CD4-positive, alpha-beta T cell treated with Interleukin-10 for 1 hour (primary cell): ENCODE measurements around the gene CASK.
A peak's percentile ranks its signal among the peaks of the same experiment; 100 is the strongest.

Experiments
- DNase-seq: peaks from one replicate; pipeline ENCODE4 v3.0.0-alpha.2; 2020

Gene CASK

DNA sequence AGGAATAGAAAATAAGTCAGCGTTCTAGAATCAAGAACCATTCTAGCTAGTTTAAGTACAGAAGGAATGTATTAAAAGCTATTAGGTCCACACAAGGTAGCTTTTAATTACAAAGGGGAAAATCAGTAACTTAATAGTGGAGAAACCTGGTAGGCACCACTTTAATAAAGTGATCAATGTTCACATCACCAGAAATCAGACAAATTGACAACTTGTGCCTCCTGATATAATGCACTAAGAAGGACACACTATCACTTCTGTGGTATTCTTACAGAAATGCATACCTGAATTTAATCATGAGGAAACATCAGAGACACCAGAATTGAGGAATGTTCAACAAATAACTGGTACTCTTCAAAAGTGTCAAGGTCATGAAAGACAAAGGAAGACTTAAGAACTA is 421.4 kb downstream of the CASK start:
- DNase-seq: no peak

DNA sequence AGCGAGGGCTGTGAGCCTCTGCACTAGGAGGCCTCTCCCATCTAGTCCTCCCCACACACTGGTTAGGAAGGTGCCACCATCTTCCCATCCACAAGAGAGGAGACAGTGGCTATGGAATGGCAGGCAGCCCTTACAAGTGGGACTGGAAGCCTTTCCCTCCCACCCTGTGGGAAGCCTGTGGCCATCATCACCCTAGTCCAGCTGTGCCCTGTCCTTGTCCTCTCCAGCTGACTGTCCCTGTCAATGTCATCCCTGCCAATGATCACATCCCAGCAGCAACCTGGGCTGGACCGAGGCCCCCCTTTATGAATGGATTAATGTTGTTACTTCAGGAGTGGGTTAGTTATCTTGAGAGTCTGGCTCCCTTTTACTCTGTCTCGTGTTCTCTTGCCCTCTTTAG is 423.4 kb downstream of the CASK start:
- no peak for DNase-seq

DNA sequence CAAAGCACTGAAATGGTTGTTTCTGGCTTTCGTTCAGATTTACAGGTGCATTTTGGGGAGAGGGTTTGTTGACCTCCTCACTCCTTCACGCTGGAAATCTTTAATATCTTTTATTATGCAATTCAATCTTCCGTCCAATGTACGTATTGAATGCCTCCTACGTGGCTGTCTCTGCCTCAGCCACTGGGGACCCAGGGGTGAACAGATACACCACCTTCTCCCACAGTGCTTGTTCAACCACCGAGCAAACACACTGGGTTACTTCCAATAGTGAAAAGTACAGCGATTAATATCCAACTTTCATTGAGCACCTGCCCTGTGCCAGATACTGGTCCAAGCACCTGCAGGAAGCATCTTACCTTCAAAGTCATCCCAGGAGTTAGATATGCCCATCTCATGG is 424.2 kb downstream of the CASK start:
- DNase-seq: no peak

DNA sequence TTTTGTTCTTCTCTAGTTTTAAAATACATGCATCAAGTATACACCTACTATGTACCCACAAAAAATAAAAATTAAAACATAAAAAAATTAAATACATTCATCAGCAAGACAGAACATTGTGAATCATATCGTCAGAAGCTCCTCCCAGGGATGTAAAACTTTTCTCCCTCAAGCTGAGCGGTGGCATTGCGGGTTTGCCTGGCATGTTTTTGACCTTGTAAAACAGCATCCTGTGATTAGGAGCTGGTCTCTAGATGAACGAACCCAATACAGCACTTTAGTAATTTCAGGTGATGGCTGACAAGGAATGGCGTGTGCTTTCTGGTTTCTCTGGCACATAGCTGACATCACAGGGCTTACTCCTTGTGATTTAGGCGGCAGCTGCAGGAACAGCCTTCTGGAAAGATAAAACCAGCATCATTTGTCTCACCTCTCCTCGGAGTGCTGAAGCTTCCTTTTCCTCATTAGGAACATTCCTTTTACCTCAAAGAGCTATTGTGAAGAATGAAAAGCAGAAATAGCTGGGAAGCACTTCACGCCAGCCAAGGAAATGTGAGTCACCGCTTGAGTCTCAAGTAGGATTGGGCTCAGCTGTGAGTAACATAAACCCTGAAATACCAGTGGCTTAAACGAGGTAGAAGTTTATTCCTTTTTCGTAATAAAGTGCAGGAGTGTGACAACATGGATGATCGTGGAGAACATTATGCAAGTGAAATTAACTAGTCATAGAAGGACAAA is 431.9 kb downstream of the CASK start:
- no peak for DNase-seq

DNA sequence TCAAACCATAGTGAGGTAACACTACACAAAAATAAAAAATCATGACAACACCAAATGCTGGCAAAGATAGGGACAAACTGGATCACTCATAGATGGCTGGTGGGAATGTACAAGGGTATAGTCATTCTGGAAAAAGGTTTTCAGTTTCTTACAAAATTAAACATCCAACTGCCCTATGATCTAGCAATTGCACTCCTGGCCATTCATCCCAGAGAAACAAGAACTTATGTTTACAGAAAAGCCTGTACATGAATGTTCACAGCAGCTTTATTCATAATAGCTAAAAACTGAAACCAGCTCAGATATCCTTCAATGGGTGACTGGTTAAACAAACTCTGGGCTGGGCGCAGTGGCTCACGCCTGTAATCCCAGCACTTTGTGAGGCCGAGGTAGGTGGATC is 432.9 kb downstream of the CASK start:
- DNase-seq: no peak

DNA sequence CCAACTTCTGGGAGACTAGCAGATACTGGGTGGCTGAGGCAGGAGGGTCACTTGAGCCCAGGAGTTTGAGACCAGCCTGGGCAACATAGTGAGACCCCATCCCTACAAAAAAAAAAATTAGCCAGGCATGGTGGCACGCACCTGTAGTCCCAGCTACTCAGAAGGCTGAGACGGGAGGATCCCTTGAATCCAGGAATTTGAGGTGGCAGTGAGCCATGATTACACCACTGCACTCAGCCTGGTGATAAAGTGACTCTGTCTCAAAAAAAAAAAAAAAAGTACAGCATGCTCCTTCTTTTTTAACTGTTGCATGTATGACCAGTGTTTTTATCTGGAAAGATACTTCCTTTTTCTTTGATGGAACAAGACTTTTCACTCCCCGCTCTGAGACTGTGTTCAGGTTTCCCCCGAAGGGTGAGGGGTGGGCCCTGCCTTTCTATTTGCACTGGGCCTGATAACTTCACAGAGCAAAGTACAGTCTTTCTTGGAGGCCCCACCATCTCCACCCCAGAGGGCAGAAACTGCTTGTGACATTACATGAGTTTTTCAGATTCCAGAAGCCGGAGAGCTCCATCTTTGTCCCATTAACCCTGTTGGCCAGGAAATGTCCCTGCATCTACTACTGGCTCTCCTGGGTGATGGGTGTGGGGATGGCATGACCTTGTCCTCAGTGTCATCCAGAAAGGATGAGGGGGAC is 441.1 kb downstream of the CASK start:
- DNase-seq: no peak

DNA sequence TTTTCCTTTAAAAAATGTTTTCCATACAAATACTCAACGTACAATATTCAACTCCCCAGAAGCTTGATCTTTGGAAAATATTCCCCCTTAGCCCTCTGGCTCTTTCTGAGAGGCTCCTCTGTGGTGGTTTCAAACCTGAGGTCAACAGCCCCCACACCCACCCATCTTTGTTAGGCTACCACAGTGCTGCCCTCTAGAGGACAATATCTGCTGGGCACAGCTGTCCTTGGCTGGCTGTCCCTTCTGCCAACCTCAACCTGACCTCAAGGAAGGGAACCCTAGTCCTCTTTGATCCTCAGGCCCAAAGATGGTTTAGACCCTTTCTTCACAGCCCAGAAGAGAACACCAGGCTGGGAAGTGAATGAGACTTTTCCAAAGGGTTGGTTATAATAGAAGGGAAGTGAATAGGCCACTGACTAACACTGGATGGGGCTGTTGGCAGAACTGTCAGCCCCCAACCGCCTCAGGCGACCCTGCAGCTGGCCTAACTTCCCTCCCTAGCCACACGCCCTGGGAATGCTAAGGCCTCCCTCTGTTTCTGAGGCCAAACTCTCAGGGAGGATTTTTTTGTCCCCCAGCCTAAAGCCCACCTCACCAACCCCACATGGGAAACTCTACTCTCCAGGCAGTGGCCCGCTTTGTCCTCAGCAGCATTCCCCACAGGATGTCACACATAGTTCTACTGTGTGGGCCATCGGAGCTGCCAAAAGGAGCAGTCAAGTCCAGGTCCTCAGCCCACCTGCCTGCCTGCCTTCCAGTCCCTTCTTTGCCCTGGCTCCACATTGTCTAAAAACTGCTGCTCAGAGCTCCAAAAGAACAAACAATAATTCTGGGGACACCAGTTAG is 441.9 kb downstream of the CASK start:
- peak; percentile 9 for DNase-seq

DNA sequence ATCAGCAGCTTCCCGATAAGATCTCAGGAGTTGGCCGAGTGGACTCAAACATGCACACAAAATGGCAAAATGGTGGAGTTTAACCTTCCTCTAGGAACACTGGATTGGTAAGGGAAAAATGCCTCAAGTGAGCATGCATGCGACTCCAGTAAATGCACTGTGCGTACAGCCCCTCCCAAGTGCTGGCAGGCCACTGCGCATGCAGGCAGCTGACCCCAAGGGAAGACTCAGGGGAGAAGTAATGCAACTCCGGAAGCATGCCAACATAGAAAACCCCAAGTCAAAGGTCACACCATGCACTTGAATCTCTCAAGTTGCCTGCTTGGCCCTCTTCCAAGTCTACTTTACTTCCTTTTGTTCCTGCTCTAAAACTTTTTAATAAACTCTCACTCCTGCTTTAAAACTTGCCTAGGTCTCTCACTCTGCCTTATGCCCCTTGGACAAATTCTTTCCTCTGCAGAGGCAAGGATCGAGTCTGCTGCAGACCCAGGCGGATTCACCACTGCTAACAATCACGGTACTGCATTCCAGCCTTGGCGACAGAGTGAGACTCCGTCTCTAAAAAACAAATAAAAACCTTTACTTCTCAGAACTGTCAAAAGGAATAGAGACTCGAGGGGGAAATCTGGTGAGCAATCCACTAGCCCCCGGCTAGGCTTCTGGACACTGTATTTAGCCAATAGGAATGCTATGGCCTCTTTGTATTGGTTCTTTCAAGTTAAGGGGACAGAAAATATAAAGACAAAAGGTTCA is 442.7 kb downstream of the CASK start:
- no peak for DNase-seq

DNA sequence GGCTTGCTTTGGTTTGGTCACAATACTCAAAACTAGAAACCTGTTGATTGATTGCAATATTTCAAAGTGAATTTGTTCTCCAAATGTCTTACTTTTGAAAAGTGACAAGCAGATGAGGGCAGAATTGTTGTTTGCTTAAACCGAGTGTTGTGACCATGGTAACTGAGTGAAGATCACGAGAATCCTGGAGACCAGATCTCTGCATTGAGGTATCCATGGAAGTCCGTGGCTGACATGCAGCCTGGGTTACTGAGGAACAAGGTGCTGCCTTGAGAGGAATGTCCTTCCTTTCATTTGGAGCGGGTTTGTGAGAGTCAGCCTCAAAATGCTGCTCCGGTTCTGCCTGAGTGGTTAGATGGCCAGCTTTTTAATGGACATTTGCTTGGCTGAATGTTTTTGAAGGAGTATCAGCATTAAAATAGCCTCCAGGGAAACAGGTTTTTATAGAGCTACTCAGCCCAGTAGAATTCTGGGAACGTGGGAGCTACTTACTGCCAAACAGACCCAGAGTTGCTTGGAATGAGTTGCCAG is 444.9 kb downstream of the CASK start:
- DNase-seq: no peak

DNA sequence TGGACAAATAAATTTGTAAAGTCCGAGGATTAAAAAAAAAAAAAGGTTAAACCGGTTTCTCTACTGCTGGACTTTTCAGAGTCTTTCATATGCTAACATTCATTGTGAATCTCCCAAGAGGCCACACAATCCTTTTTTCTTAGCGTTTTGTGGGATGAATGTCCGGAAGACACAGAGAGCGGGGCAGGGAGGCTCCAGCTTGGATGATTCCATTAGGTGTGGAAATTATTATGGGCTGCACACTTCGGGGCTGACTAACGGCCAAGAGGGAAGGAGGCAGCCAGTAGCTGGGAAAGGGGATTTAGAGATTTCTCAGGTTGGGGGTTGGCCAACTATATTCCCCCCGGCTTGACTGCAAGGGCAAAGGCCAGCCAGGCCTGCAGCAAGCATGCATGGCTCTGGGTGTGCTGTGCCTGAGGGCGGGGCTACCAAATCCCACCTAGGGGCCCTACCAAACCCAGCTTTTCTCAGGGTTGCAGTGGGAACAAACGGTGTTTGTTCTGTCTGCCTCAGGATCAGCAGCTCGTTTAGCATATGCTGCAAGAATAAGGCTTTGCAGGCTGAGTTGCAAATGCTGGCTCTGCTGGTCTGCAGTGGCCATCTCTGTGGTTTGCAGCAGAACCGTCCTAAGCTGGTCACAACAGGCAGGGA is 447.6 kb downstream of the CASK start:
- DNase-seq: no peak

DNA sequence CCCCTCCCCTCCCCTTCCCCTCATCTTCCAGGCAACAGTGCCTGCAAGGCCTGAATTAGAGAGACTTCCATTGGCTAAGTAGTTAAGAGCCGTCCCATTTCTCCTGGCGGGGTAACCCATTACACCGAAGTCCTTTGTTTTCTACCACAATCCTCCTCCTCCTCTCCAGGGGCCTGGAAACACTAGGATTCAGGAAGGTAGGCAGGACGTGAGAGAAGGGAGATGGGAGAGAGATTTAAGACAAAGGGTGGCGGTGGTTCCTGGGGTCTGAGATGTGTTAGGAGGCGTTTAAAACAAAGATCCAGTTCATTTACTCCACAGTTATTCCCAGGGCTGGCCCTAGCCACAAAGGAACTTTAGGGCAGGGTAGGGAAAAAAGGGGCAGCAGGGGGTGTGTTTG is 448.2 kb downstream of the CASK start:
- no peak for DNase-seq

DNA sequence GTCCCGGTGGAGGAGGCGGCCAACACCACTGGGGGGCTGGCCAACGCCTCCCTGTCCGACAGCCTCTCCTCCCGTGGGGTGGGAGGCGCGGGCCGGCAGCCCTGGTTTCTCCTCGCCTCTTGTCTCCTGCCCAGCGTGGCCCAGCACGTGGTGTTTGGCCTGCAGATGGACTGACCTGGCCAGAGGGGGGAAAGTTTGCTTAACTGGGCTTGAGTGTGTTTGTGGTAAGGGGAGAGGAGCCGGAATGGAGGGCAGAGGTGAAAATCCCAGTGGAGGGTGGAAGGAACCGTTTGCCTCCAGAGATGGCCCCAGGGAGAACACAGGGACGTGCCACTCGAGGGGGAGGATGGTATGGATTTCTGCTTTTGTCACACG is 448.6 kb downstream of the CASK start:
- no peak for DNase-seq

DNA sequence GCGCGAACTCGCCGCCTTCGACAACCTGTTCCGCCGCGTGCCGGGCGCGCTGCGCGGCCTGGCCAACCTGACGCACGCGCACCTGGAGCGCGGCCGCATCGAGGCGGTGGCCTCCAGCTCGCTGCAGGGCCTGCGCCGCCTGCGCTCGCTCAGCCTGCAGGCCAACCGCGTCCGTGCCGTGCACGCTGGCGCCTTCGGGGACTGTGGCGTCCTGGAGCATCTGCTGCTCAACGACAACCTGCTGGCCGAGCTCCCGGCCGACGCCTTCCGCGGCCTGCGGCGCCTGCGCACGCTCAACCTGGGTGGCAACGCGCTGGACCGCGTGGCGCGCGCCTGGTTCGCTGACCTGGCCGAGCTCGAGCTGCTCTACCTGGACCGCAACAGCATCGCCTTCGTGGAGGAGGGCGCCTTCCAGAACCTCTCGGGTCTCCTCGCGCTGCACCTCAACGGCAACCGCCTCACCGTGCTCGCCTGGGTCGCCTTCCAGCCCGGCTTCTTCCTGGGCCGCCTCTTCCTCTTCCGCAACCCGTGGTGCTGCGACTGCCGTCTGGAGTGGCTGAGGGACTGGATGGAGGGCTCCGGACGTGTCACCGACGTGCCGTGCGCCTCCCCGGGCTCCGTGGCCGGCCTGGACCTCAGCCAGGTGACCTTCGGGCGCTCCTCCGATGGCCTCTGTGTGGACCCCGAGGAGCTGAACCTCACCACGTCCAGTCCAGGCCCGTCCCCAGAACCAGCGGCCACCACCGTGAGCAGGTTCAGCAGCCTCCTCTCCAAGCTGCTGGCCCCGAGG is 449.2 kb downstream of the CASK start:
- no peak for DNase-seq

DNA sequence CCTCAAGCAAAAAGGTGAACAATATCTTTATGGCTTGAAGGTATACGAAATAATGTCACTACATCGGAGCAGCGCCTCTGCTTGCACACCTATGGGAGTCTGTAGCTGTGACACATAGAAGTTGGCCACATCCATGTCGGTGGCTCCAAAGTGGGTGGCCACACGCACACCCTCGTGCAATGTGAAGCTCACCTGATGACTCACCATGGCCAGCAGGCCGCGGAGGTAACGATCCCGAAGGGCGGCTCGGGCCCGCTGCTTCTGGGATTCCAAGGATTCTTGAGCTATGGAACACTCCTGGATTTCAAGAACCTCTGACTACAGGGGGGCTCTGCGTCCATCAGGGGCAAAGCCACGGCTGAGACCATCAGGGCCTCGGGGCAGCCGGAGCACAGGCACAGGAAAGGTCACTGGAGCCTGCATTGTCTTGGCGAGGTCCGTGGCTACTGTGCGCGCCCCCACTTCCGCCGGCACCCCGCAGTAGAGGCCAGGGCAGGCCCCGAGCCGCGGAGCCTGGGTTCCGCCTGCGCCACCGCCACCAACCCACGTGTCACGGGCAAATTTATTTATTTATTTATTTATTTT is 451.0 kb downstream of the CASK start:
- no peak for DNase-seq

DNA sequence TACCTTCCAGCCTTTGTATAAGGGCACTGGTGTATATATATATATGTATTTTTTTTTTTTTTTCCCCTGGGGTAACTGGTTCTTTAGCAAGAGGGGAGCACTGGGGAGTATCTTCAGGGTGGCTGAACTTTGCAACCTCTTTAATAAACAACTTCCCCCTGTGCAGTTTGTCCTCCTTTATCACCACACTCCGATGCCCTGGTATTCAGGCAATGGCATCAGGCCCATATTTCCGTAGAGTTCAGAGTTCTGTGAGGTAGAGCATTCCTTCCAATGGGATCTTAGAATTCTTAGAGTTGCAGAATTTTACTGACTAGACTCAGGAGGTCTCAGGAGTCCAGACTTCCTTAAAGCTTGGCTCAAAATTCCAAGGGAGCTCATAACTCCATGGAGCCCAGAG is 451.6 kb downstream of the CASK start:
- no peak for DNase-seq

DNA sequence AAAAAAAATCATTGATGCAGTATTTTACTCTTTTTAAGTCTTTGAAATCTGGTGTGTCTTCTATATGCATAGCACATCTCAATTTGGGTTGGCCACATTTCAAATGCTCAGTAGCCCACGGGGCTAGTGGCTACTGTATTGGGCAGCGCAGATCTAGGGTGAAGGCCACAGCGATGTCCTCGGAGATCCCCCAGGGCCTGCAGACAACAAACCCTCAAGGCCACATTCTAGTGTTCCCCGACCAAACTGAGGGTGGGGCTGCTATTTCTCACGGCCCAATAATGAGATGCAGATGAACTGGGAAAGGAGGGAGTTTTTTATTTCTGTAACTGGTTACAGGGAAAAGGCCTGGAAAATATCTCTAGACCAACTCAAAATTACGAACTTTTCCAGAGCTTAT is 452.6 kb downstream of the CASK start:
- no peak for DNase-seq

DNA sequence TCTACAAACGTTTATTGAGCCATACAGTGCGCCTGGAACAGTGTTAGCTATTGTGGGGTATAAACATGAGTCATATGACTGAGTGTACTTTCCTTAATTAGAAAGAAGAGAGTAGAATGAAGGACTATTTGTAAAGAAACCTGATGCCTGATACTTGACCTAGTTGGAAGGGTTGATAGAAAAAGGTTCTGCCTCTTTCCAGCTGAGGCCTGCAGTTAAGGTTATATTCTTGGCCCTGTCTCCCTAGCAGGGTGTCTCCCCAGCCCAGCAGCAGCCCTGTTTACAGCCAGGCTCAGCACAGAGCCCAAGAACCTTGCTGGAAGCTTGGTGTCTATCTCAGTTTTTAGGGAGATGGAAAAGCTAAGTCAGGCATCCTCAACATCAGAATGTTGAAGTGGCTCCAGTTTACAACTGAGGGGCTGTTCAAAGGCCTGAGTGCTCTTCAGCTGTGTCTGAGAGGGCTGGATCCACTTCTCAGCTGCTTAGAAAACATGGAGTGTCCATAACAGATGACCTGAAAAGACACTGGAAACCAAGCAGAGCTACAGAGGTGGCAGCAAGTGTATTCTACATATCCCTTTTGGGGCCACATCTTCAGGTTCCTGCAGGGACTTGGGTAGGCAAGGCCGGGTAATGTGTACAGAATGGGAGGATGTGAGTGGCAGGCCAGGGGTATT is 454.6 kb downstream of the CASK start:
- no peak for DNase-seq
